ENCODE results near the gene MSANTD2. TPM values are rescaled to one million over a fixed set of nuclear protein-coding genes. Genes with fewer than 3 reads are reported as not detected.

The MSANTD2 gene
- total and polyA plus RNA-seq, 9 of the 15 experiments (the other 6 are each of a cell fraction or from before 2014, with no cell fraction given) = 1.3 to 9.9 (median 5.3) TPM

DNA sequence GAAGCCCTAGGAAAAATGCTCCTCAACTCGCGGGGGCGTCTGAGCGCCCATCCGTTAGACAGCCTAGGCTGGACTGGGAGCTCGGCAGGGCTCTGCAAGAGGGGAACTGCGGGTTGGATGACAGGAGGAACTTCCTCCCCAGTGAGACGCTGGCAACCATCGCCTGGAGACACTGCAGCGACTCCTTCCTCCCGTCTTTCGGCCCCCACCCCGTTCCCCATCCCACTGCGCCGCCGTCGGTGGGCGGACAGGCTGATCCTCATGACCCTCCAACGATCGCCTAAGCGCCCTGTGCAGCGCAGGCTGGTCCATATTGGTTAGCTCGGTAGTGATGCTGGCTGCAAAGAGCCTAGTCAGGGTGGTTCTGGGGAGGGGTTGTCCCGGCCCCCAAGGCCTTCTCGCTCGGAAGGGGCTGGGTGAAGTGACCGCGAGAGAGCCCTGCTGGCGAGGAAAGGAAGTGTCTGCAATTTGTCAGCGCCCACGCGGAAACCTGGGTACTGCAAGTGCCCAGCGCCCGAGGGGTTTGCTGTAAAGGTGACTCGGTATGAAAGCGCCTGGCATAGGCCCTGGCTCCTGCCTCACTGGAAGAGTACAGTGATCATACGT lies 59.8 kb downstream of the MSANTD2 start (continued):
- no peak for TF ChIP-seq ZNF165 (CRISPR knock-in tag; IDR thresholded peaks at IDR 0.05; ENCODE audit: borderline replicate concordance)
- 0 out of 2 replicates have a peak, but pooled peaks have one; percentile 19 for TF ChIP-seq ETV5 (CRISPR knock-in tag; IDR thresholded peaks at IDR 0.05; ENCODE audit: low read depth)
- no peak for TF ChIP-seq TOE1 (IDR thresholded peaks at IDR 0.05; ENCODE audit: borderline replicate concordance)
- TF ChIP-seq TOE1 (CRISPR knock-in tag; IDR thresholded peaks at IDR 0.05; ENCODE audit: borderline replicate concordance, low read depth) = no peak
- TF ChIP-seq CGGBP1 (CRISPR knock-in tag; IDR thresholded peaks at IDR 0.05) = no peak
- no peak for TF ChIP-seq ZBTB1 (CRISPR knock-in tag; IDR thresholded peaks at IDR 0.05; ENCODE audit: borderline replicate concordance, low read depth)
- no peak for TF ChIP-seq TCF7L2 (IDR thresholded peaks at IDR 0.05; ENCODE audit: low read depth, low read length)
- TF ChIP-seq, protein P1, sequence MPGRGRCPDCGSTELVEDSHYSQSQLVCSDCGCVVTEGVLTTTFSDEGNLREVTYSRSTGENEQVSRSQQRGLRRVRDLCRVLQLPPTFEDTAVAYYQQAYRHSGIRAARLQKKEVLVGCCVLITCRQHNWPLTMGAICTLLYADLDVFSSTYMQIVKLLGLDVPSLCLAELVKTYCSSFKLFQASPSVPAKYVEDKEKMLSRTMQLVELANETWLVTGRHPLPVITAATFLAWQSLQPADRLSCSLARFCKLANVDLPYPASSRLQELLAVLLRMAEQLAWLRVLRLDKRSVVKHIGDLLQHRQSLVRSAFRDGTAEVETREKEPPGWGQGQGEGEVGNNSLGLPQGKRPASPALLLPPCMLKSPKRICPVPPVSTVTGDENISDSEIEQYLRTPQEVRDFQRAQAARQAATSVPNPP (IDR thresholded peaks at IDR 0.05; ENCODE audit: borderline replicate concordance, insufficient read depth, insufficient read length) = no peak
- no peak for TF ChIP-seq ZFP36 (IDR thresholded peaks at IDR 0.05; ENCODE audit: low read depth, low read length, partially characterized antibody)
- TF ChIP-seq VEZF1 (CRISPR knock-in tag; IDR thresholded peaks at IDR 0.05) = no peak; the same call in 1 of the 2 replicates
- TF ChIP-seq NFXL1 (CRISPR knock-in tag; IDR thresholded peaks at IDR 0.05) = no peak
- TF ChIP-seq ARNT (IDR thresholded peaks at IDR 0.05) = no peak
- peak; percentile 57; the same call in 1 of the 2 replicates for TF ChIP-seq SAFB (IDR thresholded peaks at IDR 0.05; ENCODE audit: borderline replicate concordance, low read depth, low read length)
- TF ChIP-seq IRF9 (tag; IDR thresholded peaks at IDR 0.05) = no peak
- no peak for TF ChIP-seq ATF7 (IDR thresholded peaks at IDR 0.05)
- TF ChIP-seq ZBTB33 (CRISPR knock-in tag; IDR thresholded peaks at IDR 0.05) = peak; percentile 96
- TF ChIP-seq, protein P2, sequence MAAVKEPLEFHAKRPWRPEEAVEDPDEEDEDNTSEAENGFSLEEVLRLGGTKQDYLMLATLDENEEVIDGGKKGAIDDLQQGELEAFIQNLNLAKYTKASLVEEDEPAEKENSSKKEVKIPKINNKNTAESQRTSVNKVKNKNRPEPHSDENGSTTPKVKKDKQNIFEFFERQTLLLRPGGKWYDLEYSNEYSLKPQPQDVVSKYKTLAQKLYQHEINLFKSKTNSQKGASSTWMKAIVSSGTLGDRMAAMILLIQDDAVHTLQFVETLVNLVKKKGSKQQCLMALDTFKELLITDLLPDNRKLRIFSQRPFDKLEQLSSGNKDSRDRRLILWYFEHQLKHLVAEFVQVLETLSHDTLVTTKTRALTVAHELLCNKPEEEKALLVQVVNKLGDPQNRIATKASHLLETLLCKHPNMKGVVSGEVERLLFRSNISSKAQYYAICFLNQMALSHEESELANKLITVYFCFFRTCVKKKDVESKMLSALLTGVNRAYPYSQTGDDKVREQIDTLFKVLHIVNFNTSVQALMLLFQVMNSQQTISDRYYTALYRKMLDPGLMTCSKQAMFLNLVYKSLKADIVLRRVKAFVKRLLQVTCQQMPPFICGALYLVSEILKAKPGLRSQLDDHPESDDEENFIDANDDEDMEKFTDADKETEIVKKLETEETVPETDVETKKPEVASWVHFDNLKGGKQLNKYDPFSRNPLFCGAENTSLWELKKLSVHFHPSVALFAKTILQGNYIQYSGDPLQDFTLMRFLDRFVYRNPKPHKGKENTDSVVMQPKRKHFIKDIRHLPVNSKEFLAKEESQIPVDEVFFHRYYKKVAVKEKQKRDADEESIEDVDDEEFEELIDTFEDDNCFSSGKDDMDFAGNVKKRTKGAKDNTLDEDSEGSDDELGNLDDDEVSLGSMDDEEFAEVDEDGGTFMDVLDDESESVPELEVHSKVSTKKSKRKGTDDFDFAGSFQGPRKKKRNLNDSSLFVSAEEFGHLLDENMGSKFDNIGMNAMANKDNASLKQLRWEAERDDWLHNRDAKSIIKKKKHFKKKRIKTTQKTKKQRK (IDR thresholded peaks at IDR 0.05; ENCODE audit: borderline replicate concordance, low read depth, low read length) = no peak
- 0 out of 2 replicates have a peak, but pooled peaks have one; percentile 18 for TF ChIP-seq HDAC2 (IDR thresholded peaks at IDR 0.05)
